Measurements from ENCODE around the gene MINDY2. TPM values are rescaled to one million over a fixed set of nuclear protein-coding genes. Genes with fewer than 3 reads are reported as not detected.

The MINDY2 gene
- total RNA-seq = 19.1 and 25.1 TPM in 2 replicates

DNA sequence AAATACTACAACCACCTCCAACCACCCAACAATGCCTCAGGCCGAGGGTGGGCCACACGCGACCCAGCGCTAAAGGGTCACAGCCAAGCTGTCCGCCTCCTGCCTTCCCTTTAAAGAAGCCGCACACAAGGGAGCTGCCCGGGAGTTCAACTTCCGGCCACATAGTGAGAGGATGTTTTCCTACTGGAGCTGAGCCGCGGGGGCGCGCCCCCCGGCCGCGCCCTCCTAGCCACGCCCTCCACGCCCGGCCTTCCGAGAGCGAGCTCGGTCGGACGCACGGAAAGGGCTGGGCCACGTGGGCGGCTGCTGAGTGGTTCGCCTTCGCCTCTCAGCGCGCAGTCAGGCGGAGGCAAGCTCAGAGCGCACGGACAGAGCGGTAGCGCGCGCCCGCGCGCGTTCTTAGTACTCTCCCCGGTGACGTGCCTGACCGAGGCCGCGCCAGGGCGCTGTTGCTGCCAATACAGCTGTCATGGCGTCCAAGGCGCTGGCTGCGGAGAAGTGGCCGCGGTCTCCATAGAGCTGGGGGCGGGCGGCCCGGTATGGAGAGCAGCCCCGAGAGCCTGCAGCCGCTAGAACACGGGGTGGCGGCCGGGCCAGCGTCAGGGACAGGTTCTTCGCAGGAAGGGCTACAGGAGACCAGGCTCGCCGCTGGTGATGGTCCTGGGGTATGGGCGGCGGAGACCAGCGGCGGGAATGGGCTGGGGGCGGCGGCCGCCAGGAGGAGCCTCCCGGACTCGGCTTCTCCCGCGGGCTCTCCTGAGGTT, at the start of gene MINDY2:
TSS of gene MINDY2 (plus strand) at position 446 of the 764 bp plus-strand sequence. CDS start at position 540, 94 bp downstream.

GRCh38 chr15:58749532-58750337, 21.4 kb upstream of the MINDY2 start, which contains the start of gene ADAM10:
ADAM10 (minus strand) TSS chr15:58749707; CDS start chr15:58749534, 173 bp downstream.

Small RNAs within 50 kb of the gene (small RNA-seq; reads per million reads assigned to genes)
- not detected for gene RF00012
- gene ZNF444P1 = not detected

Other genes with a start within 250 kb of the MINDY2 start
- 196 and 270 TPM in 2 replicates for gene ADAM10, start 21.6 kb upstream of the MINDY2 start, total RNA-seq
- gene SLTM, start 162.4 kb downstream of the MINDY2 start, total RNA-seq = 80.9 and 91.0 TPM in 2 replicates
- 33.2 and 34.4 TPM in 2 replicates for gene RNF111, start 216.4 kb downstream of the MINDY2 start, total RNA-seq

Measured in thoracic aorta endothelial cell (primary cell).